CD4-positive, alpha-beta memory T cell (primary cell): ENCODE data around the gene TCERG1L. TPM values are rescaled to one million over a fixed set of nuclear protein-coding genes. Genes with fewer than 3 reads are reported as not detected.
"Not testable (repeated sequence)": the region's sequence is repeated elsewhere in the genome, so short reads cannot be mapped to it uniquely, and the experiment has no call there.

Experiments
- CTCF ChIA-PET: fragments of 350-600 bp; sonication (Branson Sonifier 250); formaldehyde crosslinking; loops from one replicate; lab custom pipeline; 2021; ENCODE audit warnings: inconsistent platforms; ENCODE audit not compliant: partially characterized antibody; lab: Charles Lee
- POLR2A ChIA-PET: fragments of 350-600 bp; sonication (Branson Sonifier 250); formaldehyde crosslinking; loops from one replicate; lab custom pipeline; 2021; ENCODE audit not compliant: partially characterized antibody; lab: Charles Lee
- DNase-seq, 5 donors: peaks; one replicate each; pipeline versions ENCODE4 v3.0.0 to v3.0.0-alpha.2; 2020 to 2022; ENCODE audit warnings: mixed read lengths in 1 of 5
- H3K27ac ChIP-seq: one replicate; pipeline ENCODE4 v1.7.0; 2013; ENCODE audit warnings: low read depth, low read length
- H3K27me3 ChIP-seq: 2 replicates; pipeline ENCODE4 v1.7.0; 2013; ENCODE audit warnings: mild to moderate bottlenecking, low read length, moderate library complexity; ENCODE audit not compliant: insufficient read depth
- H3K36me3 ChIP-seq: 2 replicates; pipeline ENCODE4 v1.7.0; 2013; ENCODE audit warnings: mild to moderate bottlenecking, low read length, moderate library complexity; ENCODE audit not compliant: insufficient read depth
- H3K4me1 ChIP-seq: 2 replicates; pipeline ENCODE4 v1.7.0; 2013; ENCODE audit warnings: mild to moderate bottlenecking, low read length, moderate library complexity; ENCODE audit not compliant: insufficient read depth
- H3K4me3 ChIP-seq, 2 donors: one replicate each; pipeline ENCODE4 v1.7.0; 2013; ENCODE audit warnings: low read length in 2 of 2, mild to moderate bottlenecking in 1 of 2
- H3K9me3 ChIP-seq, 2 donors: one replicate each; pipeline ENCODE4 v1.7.0; 2013; ENCODE audit warnings: low read length in 2 of 2, control low read depth in 1 of 2; ENCODE audit not compliant: control insufficient read depth in 1 of 2
- H3K27ac Mint-ChIP-seq, 7 donors: one replicate each; pipeline ENCODE4 v1.8.0; 2020 to 2021; ENCODE audit warnings: mixed read lengths in 7 of 7, mild to moderate bottlenecking in 6 of 7, inconsistent platforms in 3 of 7, moderate library complexity in 3 of 7
- H3K27me3 Mint-ChIP-seq, 2 donors: one replicate each; pipeline ENCODE4 v1.8.0; 2020 to 2021; ENCODE audit warnings: mixed read lengths in 2 of 2
- H3K36me3 Mint-ChIP-seq, 2 donors: one replicate each; pipeline ENCODE4 v1.8.0; 2020 to 2021; ENCODE audit warnings: mixed read lengths in 2 of 2, inconsistent platforms in 1 of 2, mild to moderate bottlenecking in 1 of 2
- H3K4me1 Mint-ChIP-seq, 4 donors: one replicate each; pipeline ENCODE4 v1.8.0; 2020 to 2021; ENCODE audit warnings: mixed read lengths in 4 of 4, mild to moderate bottlenecking in 1 of 4
- H3K4me3 Mint-ChIP-seq, 8 donors: one replicate each; pipeline ENCODE4 v1.8.0; 2020 to 2021; ENCODE audit warnings: mixed read lengths in 8 of 8, mild to moderate bottlenecking in 7 of 8, moderate library complexity in 6 of 8, inconsistent platforms in 3 of 8
- H3K9me3 Mint-ChIP-seq, 8 donors: one replicate each; pipeline ENCODE4 v1.8.0; 2020 to 2021; ENCODE audit warnings: mixed read lengths in 8 of 8, mild to moderate bottlenecking in 5 of 8, inconsistent platforms in 3 of 8, moderate library complexity in 1 of 8
- intact Hi-C: fragments of 100-400 bp; cut with micrococcal nuclease; formaldehyde crosslinking; loops from one replicate; pipeline ENCODE4 v1.15.1; 2023
- polyA plus RNA-seq, 2 donors: library from polyadenylated mRNA; unstranded; fragments of 300-500 nt; fragmentation: Illumina TruSeq; gene quantifications; one replicate each; pipeline ENCODE4 v1.2.3, GENCODE V29; 2021
- total RNA-seq, 2 experiments: library from RNA; stranded (reverse); gene quantifications; one replicate each; pipeline ENCODE4 v1.2.3, GENCODE V29; 2021

TCERG1L gene
- total and polyA plus RNA-seq, 4 experiments from 2014 or later: not detected

GRCh38 chr10:131323880-131324279 lies 12.4 kb upstream of the TCERG1L start:
- no peak for DNase-seq
- no peaks in the 10 kb centered on the region for H3K36me3 ChIP-seq
- POLR2A ChIA-PET: no interaction called here
- Mint-ChIP-seq H3K27ac (no peak overlapping the region), H3K36me3 (no peaks in the 10 kb centered on the region), H3K4me3 (no peak overlapping the region), H3K27me3 (peaks cover 0 to 9% of the 10 kb centered on the region in 2 donors), H3K4me1 (peaks cover 0 to 1% (median 0%) of the 10 kb centered on the region in 4 donors), H3K9me3 (peaks cover 0 to 8% (median 2%) of the 10 kb centered on the region in 8 donors)
- H3K9me3 ChIP-seq: no peaks in the 10 kb centered on the region
- CTCF ChIA-PET: no interaction called here
- no peak overlapping the region for H3K27ac ChIP-seq
- intact Hi-C loops: no loop called here
- H3K4me3 ChIP-seq: no peak overlapping the region
- H3K4me1 ChIP-seq: no peaks in the 10 kb centered on the region
- no peaks in the 10 kb centered on the region for H3K27me3 ChIP-seq

- intact Hi-C loops: no loop called here
- ChIA-PET POLR2A (no interaction called here), CTCF (no interaction called here)
Observed at GRCh38 chr10:131323025-131323424, 11.5 kb upstream of the TCERG1L start.

GRCh38 chr10:131322575-131322974 lies 11.1 kb upstream of the TCERG1L start:
- H3K4me1 ChIP-seq, H3K4me3 Mint-ChIP-seq, H3K27ac ChIP-seq, H3K4me3 ChIP-seq, H3K27me3 ChIP-seq, POLR2A ChIA-PET, H3K9me3 Mint-ChIP-seq, H3K36me3 ChIP-seq, H3K9me3 ChIP-seq, DNase-seq, H3K4me1 Mint-ChIP-seq, H3K27ac Mint-ChIP-seq, intact Hi-C loops, H3K36me3 Mint-ChIP-seq, CTCF ChIA-PET: not testable (repeated sequence)
- H3K27me3 Mint-ChIP-seq: peaks cover 0 to 11% of the 10 kb centered on the region in 2 donors

More at GRCh38 chr10:131323025-131323424, 11.5 kb upstream of the TCERG1L start:
- Histone ChIP-seq H3K27ac (no peak overlapping the region), H3K36me3 (no peaks in the 10 kb centered on the region), H3K4me1 (no peaks in the 10 kb centered on the region), H3K4me3 (no peak overlapping the region), H3K27me3 (no peaks in the 10 kb centered on the region), H3K9me3 (no peaks in the 10 kb centered on the region)
- Mint-ChIP-seq H3K36me3 (no peaks in the 10 kb centered on the region), H3K27ac (no peak overlapping the region), H3K4me1 (peaks cover 0 to 1% (median 0%) of the 10 kb centered on the region in 4 donors), H3K27me3 (peaks cover 0 to 11% of the 10 kb centered on the region in 2 donors), H3K9me3 (peaks cover 0 to 8% (median under 1%) of the 10 kb centered on the region in 8 donors), H3K4me3 (no peak overlapping the region)
- no peak for DNase-seq

GRCh38 chr10:131320860-131321604 lies 9.5 kb upstream of the TCERG1L start:
- Histone ChIP-seq H3K9me3 (no peaks in the 10 kb centered on the region), H3K4me1 (no peaks in the 10 kb centered on the region), H3K27me3 (no peaks in the 10 kb centered on the region), H3K27ac (no peak overlapping the region), H3K36me3 (no peaks in the 10 kb centered on the region), H3K4me3 (no peak overlapping the region)
- Mint-ChIP-seq H3K4me1 (peaks cover 0 to 1% (median 0%) of the 10 kb centered on the region in 4 donors), H3K9me3 (peaks cover 0 to 8% (median under 1%) of the 10 kb centered on the region in 8 donors), H3K4me3 (no peak overlapping the region), H3K36me3 (no peaks in the 10 kb centered on the region), H3K27ac (no peak overlapping the region), H3K27me3 (peaks cover 0 to 13% of the 10 kb centered on the region in 2 donors)
- no peak for DNase-seq
- intact Hi-C loops: no loop called here
- POLR2A ChIA-PET: no interaction called here
- CTCF ChIA-PET: no interaction called here

- H3K4me1 ChIP-seq: no peaks in the 10 kb centered on the region
- intact Hi-C loops: no loop called here
- ChIA-PET POLR2A (no interaction called here), CTCF (no interaction called here)
- Mint-ChIP-seq H3K9me3 (peaks cover 0 to 8% (median under 1%) of the 10 kb centered on the region in 8 donors), H3K36me3 (no peaks in the 10 kb centered on the region), H3K4me1 (peaks cover 0 to 1% (median 0%) of the 10 kb centered on the region in 4 donors), H3K27ac (no peak overlapping the region), H3K4me3 (no peak overlapping the region), H3K27me3 (peaks cover 4 to 15% of the 10 kb centered on the region in 2 donors)
- no peaks in the 10 kb centered on the region for H3K36me3 ChIP-seq
- no peak overlapping the region for H3K4me3 ChIP-seq
- no peaks in the 10 kb centered on the region for H3K27me3 ChIP-seq
- no peak for DNase-seq
- no peak overlapping the region for H3K27ac ChIP-seq
- H3K9me3 ChIP-seq: no peaks in the 10 kb centered on the region
Observed at GRCh38 chr10:131318814-131319213, 7.3 kb upstream of the TCERG1L start.

GRCh38 chr10:131318291-131318690 lies 6.8 kb upstream of the TCERG1L start:
- Mint-ChIP-seq H3K4me3 (no peak overlapping the region), H3K4me1 (peaks cover 0 to 1% (median under 1%) of the 10 kb centered on the region in 4 donors), H3K27ac (no peak overlapping the region), H3K27me3 (peaks cover 7 to 12% of the 10 kb centered on the region in 2 donors), H3K36me3 (no peaks in the 10 kb centered on the region), H3K9me3 (peaks cover 0 to 6% (median 0%) of the 10 kb centered on the region in 8 donors)
- Histone ChIP-seq H3K36me3 (no peaks in the 10 kb centered on the region), H3K27me3 (no peaks in the 10 kb centered on the region), H3K4me3 (no peak overlapping the region), H3K27ac (no peak overlapping the region), H3K4me1 (no peaks in the 10 kb centered on the region), H3K9me3 (no peaks in the 10 kb centered on the region)
- intact Hi-C loops: no loop called here
- ChIA-PET CTCF (no interaction called here), POLR2A (no interaction called here)
- DNase-seq: no peak

- intact Hi-C loops: no loop called here
- Mint-ChIP-seq H3K4me3 (no peak overlapping the region), H3K27ac (no peak overlapping the region), H3K9me3 (peaks cover 0 to 5% (median 0%) of the 10 kb centered on the region in 8 donors), H3K36me3 (no peaks in the 10 kb centered on the region), H3K27me3 (peaks cover 12 to 17% of the 10 kb centered on the region in 2 donors), H3K4me1 (peaks cover 0 to 8% (median 4%) of the 10 kb centered on the region in 4 donors)
- CTCF ChIA-PET: no interaction called here
- Histone ChIP-seq H3K4me1 (no peaks in the 10 kb centered on the region), H3K27ac (no peak overlapping the region), H3K27me3 (no peaks in the 10 kb centered on the region), H3K9me3 (no peaks in the 10 kb centered on the region), H3K4me3 (no peak overlapping the region), H3K36me3 (no peaks in the 10 kb centered on the region)
- DNase-seq: no peak
- POLR2A ChIA-PET: no interaction called here
Observed at GRCh38 chr10:131316321-131317075, 5.0 kb upstream of the TCERG1L start.
